HepG2 (cell line): ENCODE results near the gene JPT1. TPM values are rescaled to one million over a fixed set of nuclear protein-coding genes. Genes with fewer than 3 reads are reported as not detected.

Experiments
- ATAC-seq: fragments of 200-7000 bp; cut with Tn5 transposase; 3 replicates; pipeline ENCODE4 v1.9.1; 2020; ENCODE audit warnings: mild to moderate bottlenecking, moderate library complexity
- BruUV-seq: library from RNA; stranded (reverse); fragments of 400-500 nt; replicated peaks from 2 replicates; lab custom pipeline; 2021; lab: Mats Ljungman, UMichigan
- CTCF ChIA-PET: fragments of 300-600 bp; formaldehyde crosslinking; extraction: SDS; loops from one replicate; lab custom pipeline; 2021; ENCODE audit warnings: low total read pairs, inconsistent platforms, low intra/inter-chr PET ratio; lab: Yijun Ruan, JAX
- POLR2A ChIA-PET: fragments of 350-600 bp; sonication (Branson Sonifier 250); formaldehyde crosslinking; loops from one replicate; lab custom pipeline; 2020; ENCODE audit warnings: antibody characterized with exemption, inconsistent platforms; lab: Yijun Ruan, JAX
- DNase-seq: peaks from one replicate; pipeline ENCODE4 v3.0.0-alpha.2; 2015; ENCODE audit warnings: low spot score
- FAIRE-seq: peaks from 3 replicates; lab custom pipeline; 2011; peaks lifted over from hg19 to GRCh38; lab: Jason Lieb, UNC
- H2AFZ ChIP-seq: one replicate; pipeline ENCODE4 v1.6.1; 2011; ENCODE audit warnings: low read length, inconsistent platforms
- H3K27ac ChIP-seq: fragments of 300-600 bp; 3 replicates; pipeline ENCODE4 v1.8.0; 2011; ENCODE audit warnings: mixed run types, mild to moderate bottlenecking, mixed read lengths, low read length, inconsistent platforms; ENCODE audit not compliant: insufficient read depth; ENCODE audit errors: extremely low read length
- H3K27me3 ChIP-seq, 2 experiments: fragments of 200-600 bp in 1 of 2; 2 replicates in 1 of 2; 3 replicates in 1 of 2; pipeline versions ENCODE4 v1.6.0 to v1.8.0; 2011; ENCODE audit warnings: low read length in 2 of 2, mild to moderate bottlenecking in 2 of 2, moderate library complexity in 2 of 2, inconsistent platforms in 1 of 2; ENCODE audit not compliant: insufficient read depth in 2 of 2, control insufficient read depth in 1 of 2
- H3K36me3 ChIP-seq, 2 experiments: fragments of 200-600 bp in 1 of 2; replicated peaks in 1 of 2; 2 replicates in 1 of 2; 3 replicates in 1 of 2; pipeline versions ENCODE4 v1.5.1 to v1.8.0; 2011; ENCODE audit warnings: low read length in 2 of 2, inconsistent platforms in 1 of 2; ENCODE audit not compliant: insufficient read depth in 2 of 2, control insufficient read depth in 1 of 2
- H3K4me1 ChIP-seq: 2 replicates; pipeline ENCODE4 v1.5.1; 2012; ENCODE audit warnings: low read length, inconsistent platforms; ENCODE audit not compliant: insufficient read depth
- H3K4me2 ChIP-seq: 2 replicates; pipeline ENCODE4 v1.6.0; 2011; ENCODE audit warnings: low read depth, low read length, inconsistent platforms
- H3K4me3 ChIP-seq, 3 experiments: fragments of 200-600 bp in 1 of 3; sonication (generic), shearing (Covaris generic) in 1 of 3; replicated peaks in 1 of 3; 2 replicates each; pipeline ENCODE4 v1.5.1; 2011 to 2016; ENCODE audit warnings: low read length in 3 of 3, inconsistent platforms in 2 of 3, low read depth in 2 of 3, mild to moderate bottlenecking in 2 of 3, control low read depth in 1 of 3, mixed read lengths in 1 of 3; ENCODE audit not compliant: insufficient read depth in 1 of 3
- H3K79me2 ChIP-seq: one replicate; pipeline ENCODE4 v1.6.1; 2011; ENCODE audit warnings: low read length, inconsistent platforms; ENCODE audit not compliant: insufficient read depth
- H3K9ac ChIP-seq: 2 replicates; pipeline ENCODE4 v1.6.0; 2011; ENCODE audit warnings: mild to moderate bottlenecking, low read depth, low read length, inconsistent platforms; ENCODE audit not compliant: insufficient read depth
- H3K9me3 ChIP-seq: 2 replicates; pipeline ENCODE4 v1.5.1; 2012; ENCODE audit warnings: mild to moderate bottlenecking, low read length
- H4K20me1 ChIP-seq: 2 replicates; pipeline ENCODE4 v1.6.0; 2011; ENCODE audit warnings: inconsistent platforms, mild to moderate bottlenecking, low read length, moderate library complexity; ENCODE audit not compliant: insufficient read depth
- CAMTA2 ChIP-seq: sonication (generic); formaldehyde crosslinking; IDR thresholded peaks from 2 replicates; pipeline ENCODE4 v1.4.0; 2020; ENCODE audit warnings: mild to moderate bottlenecking, missing genetic modification reagents, borderline replicate concordance
- CENPX ChIP-seq: sonication (generic); formaldehyde crosslinking; IDR thresholded peaks from 2 replicates; pipeline ENCODE4 v1.9.0; 2021; ENCODE audit warnings: mild to moderate bottlenecking, missing genetic modification reagents, moderate library complexity
- ELF4 ChIP-seq: sonication (generic); formaldehyde crosslinking; IDR thresholded peaks from 2 replicates; pipeline ENCODE4 v1.5.0; 2020; ENCODE audit warnings: missing genetic modification reagents, mild to moderate bottlenecking, moderate library complexity, borderline replicate concordance
- HNRNPH1 ChIP-seq: fragments of 200-400 bp; formaldehyde crosslinking; optimal IDR thresholded peaks from 2 replicates; pipeline ENCODE3; 2017; ENCODE audit warnings: mild to moderate bottlenecking, low read depth, low read length
- KLF13 ChIP-seq: sonication (generic); formaldehyde crosslinking; IDR thresholded peaks from 2 replicates; pipeline ENCODE4 v1.4.0; 2020; ENCODE audit warnings: mild to moderate bottlenecking, missing genetic modification reagents
- NCOR1 ChIP-seq: fragments of 200-600 bp; sonication (generic); IDR thresholded peaks from 2 replicates; pipeline ENCODE4 v1.7.0; 2017; ENCODE audit warnings: antibody characterized with exemption, low read length, borderline replicate concordance
- PAWR ChIP-seq: sonication (generic); formaldehyde crosslinking; IDR thresholded peaks from 2 replicates; pipeline ENCODE4 v1.4.0; 2020; ENCODE audit warnings: missing genetic modification reagents, mild to moderate bottlenecking, borderline replicate concordance
- PHF5A ChIP-seq: IDR thresholded peaks from one replicate; pipeline ENCODE4 v1.6.1; 2018; ENCODE audit warnings: low read depth, missing genetic modification reagents; ENCODE audit not compliant: unreplicated experiment
- POGZ ChIP-seq: sonication (generic); formaldehyde crosslinking; IDR thresholded peaks from 2 replicates; pipeline ENCODE4 v1.4.0; 2020; ENCODE audit warnings: mild to moderate bottlenecking, missing genetic modification reagents
- RXRB ChIP-seq: IDR thresholded peaks from 2 replicates; pipeline ENCODE4 v1.6.1; 2016; ENCODE audit warnings: borderline replicate concordance, missing genetic modification reagents, missing compliant biosample characterization
- SMAD3 ChIP-seq: sonication (generic); formaldehyde crosslinking; IDR thresholded peaks from 2 replicates; pipeline ENCODE4 v1.4.0; 2020; ENCODE audit warnings: missing genetic modification reagents
- SMAD9 ChIP-seq: sonication (generic); formaldehyde crosslinking; IDR thresholded peaks from 2 replicates; pipeline ENCODE4 v1.5.1; 2020; ENCODE audit warnings: mild to moderate bottlenecking, missing genetic modification reagents
- U2AF1 ChIP-seq: fragments of 200-400 bp; formaldehyde crosslinking; optimal IDR thresholded peaks from 2 replicates; pipeline ENCODE3; 2017; ENCODE audit warnings: mild to moderate bottlenecking, low read depth, low read length
- ZFP37 ChIP-seq: sonication (generic); formaldehyde crosslinking; IDR thresholded peaks from 2 replicates; pipeline ENCODE4 v1.4.0; 2020; ENCODE audit warnings: missing genetic modification reagents, borderline replicate concordance
- ZNF558 ChIP-seq: sonication (generic); formaldehyde crosslinking; IDR thresholded peaks from 2 replicates; pipeline ENCODE4 v1.9.0; 2022; ENCODE audit warnings: mild to moderate bottlenecking, missing genetic modification reagents, borderline replicate concordance
- ZNF660 ChIP-seq: sonication (generic); formaldehyde crosslinking; IDR thresholded peaks from 2 replicates; pipeline ENCODE4 v1.5.1; 2020; ENCODE audit warnings: mild to moderate bottlenecking, low read depth, missing genetic modification reagents, borderline replicate concordance
- ZNF678 ChIP-seq: sonication (generic); formaldehyde crosslinking; IDR thresholded peaks from 2 replicates; pipeline ENCODE4 v1.4.0; 2020; ENCODE audit warnings: mild to moderate bottlenecking, missing genetic modification reagents
- ZNF781 ChIP-seq: sonication (generic); formaldehyde crosslinking; IDR thresholded peaks from 2 replicates; pipeline ENCODE4 v1.5.1; 2020; ENCODE audit warnings: borderline replicate concordance, mild to moderate bottlenecking, missing genetic modification reagents; ENCODE audit errors: not compliant biosample characterization
- WGBS: methylation state at CpG from one replicate; pipeline ENCODE4 v1.1.6; 2017; ENCODE audit warnings: low lambda C conversion rate; 5-methylcytosine and 5-hydroxymethylcytosine counted together
- in situ Hi-C: cut with HindIII; loops from 2 replicates; pipeline ENCODE4 v1.10.0; 2017; ENCODE audit warnings: low pct_unique_long_range_greater_than_20kb; ENCODE audit not compliant: extremely low pct_ligation_motif_present
- intact Hi-C: fragments of 100-400 bp; cut with micrococcal nuclease; formaldehyde crosslinking; loops from one replicate; pipeline ENCODE4 v1.10.0; 2022; ENCODE audit not compliant: unreplicated experiment
- polyA plus RNA-seq, 8 experiments: library from polyadenylated mRNA; depleted of rRNA in 3 of 8; stranded (reverse) in 7 of 8; unstranded in 1 of 8; fragments of >200 nt; fragmentation: Illumina TruSeq in 4 of 8; extraction: Trizol in 4 of 8; gene quantifications; 2 replicates each; pipeline versions ENCODE4 v1.2.1 to v1.2.3, GENCODE V29; 2011 to 2016; ENCODE audit warnings: low read depth in 4 of 8, missing spikeins in 1 of 8, mixed read lengths in 1 of 8; ENCODE audit not compliant: insufficient read depth in 1 of 8
- total RNA-seq, 5 experiments: library from RNA; depleted of rRNA; stranded (reverse); fragments of >200 nt; fragmentation: Illumina TruSeq; extraction: Trizol; gene quantifications; 2 replicates each; pipeline ENCODE4 v1.2.3, GENCODE V29; 2016; ENCODE audit warnings: low read depth in 1 of 5
- TF ChIP-seq, protein P1 (sequence below): IDR thresholded peaks from 2 replicates; pipeline ENCODE4 v1.6.1; 2012; ENCODE audit warnings: low read length, improper control_type of control experiment
- TF ChIP-seq, protein P2 (sequence below): sonication (generic); formaldehyde crosslinking; IDR thresholded peaks from 2 replicates; pipeline ENCODE4 v1.5.0; 2020; ENCODE audit warnings: missing genetic modification reagents, mild to moderate bottlenecking, borderline replicate concordance

Gene JPT1
- total and polyA plus RNA-seq, 2 of the 13 experiments (the other 11 are each of a cell fraction or from before 2014, with no cell fraction given), result 43.3 to 256 TPM

DNA sequence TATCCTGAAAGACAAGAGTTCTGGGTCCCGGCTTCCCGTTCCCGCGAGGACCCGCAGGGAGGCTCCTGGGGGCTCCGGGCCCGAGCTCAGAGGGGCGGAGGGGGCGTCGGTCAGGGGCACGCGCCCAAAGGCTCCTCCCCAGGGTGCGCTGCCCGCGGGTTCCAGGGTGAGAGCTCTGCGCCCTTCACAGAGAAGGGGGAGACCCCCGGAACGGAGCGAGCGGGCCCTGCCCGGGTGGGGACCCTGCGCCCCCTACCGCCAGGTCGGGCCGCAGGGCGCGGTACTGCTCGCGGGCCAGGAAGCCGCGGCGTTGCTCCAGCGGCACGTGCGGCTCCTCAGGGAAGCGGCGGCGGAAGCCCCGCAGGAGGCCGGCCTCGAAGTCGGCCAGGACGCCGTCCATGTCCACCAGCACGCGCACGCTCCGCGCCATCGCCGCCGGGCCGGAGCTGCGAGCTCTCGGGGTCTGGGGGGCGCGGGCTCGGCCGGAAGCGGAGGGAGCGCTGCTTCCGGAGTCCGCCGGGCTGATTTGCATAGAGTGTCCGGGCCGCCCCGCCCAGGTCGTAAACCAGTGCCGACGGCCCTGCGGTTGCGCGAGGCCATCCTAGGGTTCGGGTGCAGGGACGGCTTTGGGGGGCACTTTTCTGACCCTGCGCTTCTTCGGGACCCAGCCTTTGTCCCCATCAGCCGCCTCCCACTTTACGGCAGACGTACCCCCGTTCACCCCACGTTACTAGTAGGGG is 22.9 kb downstream of the JPT1 start, which contains the start of gene NT5C:
NT5C (minus strand) TSS at position 465 of the 740 bp plus-strand sequence; CDS start at position 430, 35 bp downstream.
- in situ Hi-C loops (no loop called here), intact Hi-C loops (loop anchor here (5.0 kb wide), 1 partner anchor 71 kb away; no protein-coding TSS in a partner anchor)
- Histone ChIP-seq H3K36me3 (peaks cover 10 to 31% of the 10 kb centered on the region in 2 experiments), H3K9ac (peak within 1 kb of the TSS; percentile 85), H4K20me1 (peaks cover 4% of the 10 kb centered on the region; the same call in 1 of the 2 replicates), H3K79me2 (peaks cover 8% of the 10 kb centered on the region), H3K27me3 (no peaks in the 10 kb centered on the region), H2AFZ (no peak within 1 kb of the TSS), H3K4me1 (peaks cover 26% of the 10 kb centered on the region), H3K4me2 (peak within 1 kb of the TSS; percentile 59), H3K27ac (peak within 1 kb of the TSS; percentile 86), H3K9me3 (no peaks in the 10 kb centered on the region), H3K4me3 (peak within 1 kb of the TSS; percentile 77 to 96 (median 83))
- DNase-seq (peak; percentile 79), FAIRE-seq (no peak), ATAC-seq (peak; percentile 91)
- ChIA-PET CTCF (interaction anchor here (1.0 to 2.8 kb wide), 4 partner anchors 17 to 71 kb away, joined by 3 to 26 read pairs (median 6); no protein-coding TSS in a partner anchor), POLR2A (interaction anchor here (0.6 to 3.1 kb wide), 37 partner anchors 9 to 648 kb away, joined by 3 to 23 read pairs (median 4); partner anchors contain the start of genes ARMC7, CDR2L, FDXR and JPT1)
- BruUV-seq, result TSS peak; percentile 63
- WGBS, result 7% methylated on average over 13 of the region's 82 CpGs
- TF ChIP-seq PHF5A (CRISPR knock-in tag) (no peak), ZNF660 (no peak), NCOR1 (no peak), U2AF1 (no peak), RXRB (CRISPR knock-in tag) (peak; percentile 47; the same call in 1 of the 2 replicates), ZNF678 (CRISPR knock-in tag) (peak; percentile 85), KLF13 (CRISPR knock-in tag) (no peak), HNRNPH1 (no peak), ZNF558 (CRISPR knock-in tag) (peak; percentile 88; the same call in 1 of the 2 replicates), CENPX (CRISPR knock-in tag) (no peak), ZFP37 (no peak; the same call in 1 of the 2 replicates), PAWR (CRISPR knock-in tag) (0 out of 2 replicates have a peak, but pooled peaks have one; percentile 44), ELF4 (no peak), ZNF781 (no peak), SMAD9 (CRISPR knock-in tag) (no peak), POGZ (CRISPR knock-in tag) (no peak; the same call in 1 of the 2 replicates), SMAD3 (peak; percentile 34; the same call in 1 of the 2 replicates), CAMTA2 (peak; percentile 80)
- TF ChIP-seq, protein P1, sequence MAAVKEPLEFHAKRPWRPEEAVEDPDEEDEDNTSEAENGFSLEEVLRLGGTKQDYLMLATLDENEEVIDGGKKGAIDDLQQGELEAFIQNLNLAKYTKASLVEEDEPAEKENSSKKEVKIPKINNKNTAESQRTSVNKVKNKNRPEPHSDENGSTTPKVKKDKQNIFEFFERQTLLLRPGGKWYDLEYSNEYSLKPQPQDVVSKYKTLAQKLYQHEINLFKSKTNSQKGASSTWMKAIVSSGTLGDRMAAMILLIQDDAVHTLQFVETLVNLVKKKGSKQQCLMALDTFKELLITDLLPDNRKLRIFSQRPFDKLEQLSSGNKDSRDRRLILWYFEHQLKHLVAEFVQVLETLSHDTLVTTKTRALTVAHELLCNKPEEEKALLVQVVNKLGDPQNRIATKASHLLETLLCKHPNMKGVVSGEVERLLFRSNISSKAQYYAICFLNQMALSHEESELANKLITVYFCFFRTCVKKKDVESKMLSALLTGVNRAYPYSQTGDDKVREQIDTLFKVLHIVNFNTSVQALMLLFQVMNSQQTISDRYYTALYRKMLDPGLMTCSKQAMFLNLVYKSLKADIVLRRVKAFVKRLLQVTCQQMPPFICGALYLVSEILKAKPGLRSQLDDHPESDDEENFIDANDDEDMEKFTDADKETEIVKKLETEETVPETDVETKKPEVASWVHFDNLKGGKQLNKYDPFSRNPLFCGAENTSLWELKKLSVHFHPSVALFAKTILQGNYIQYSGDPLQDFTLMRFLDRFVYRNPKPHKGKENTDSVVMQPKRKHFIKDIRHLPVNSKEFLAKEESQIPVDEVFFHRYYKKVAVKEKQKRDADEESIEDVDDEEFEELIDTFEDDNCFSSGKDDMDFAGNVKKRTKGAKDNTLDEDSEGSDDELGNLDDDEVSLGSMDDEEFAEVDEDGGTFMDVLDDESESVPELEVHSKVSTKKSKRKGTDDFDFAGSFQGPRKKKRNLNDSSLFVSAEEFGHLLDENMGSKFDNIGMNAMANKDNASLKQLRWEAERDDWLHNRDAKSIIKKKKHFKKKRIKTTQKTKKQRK, result no peak
- TF ChIP-seq, protein P2, sequence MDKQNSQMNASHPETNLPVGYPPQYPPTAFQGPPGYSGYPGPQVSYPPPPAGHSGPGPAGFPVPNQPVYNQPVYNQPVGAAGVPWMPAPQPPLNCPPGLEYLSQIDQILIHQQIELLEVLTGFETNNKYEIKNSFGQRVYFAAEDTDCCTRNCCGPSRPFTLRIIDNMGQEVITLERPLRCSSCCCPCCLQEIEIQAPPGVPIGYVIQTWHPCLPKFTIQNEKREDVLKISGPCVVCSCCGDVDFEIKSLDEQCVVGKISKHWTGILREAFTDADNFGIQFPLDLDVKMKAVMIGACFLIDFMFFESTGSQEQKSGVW (CRISPR knock-in tag), result peak; percentile 72; the same call in 1 of the 2 replicates
